Measurements from ENCODE around the gene DAPL1.

DNA sequence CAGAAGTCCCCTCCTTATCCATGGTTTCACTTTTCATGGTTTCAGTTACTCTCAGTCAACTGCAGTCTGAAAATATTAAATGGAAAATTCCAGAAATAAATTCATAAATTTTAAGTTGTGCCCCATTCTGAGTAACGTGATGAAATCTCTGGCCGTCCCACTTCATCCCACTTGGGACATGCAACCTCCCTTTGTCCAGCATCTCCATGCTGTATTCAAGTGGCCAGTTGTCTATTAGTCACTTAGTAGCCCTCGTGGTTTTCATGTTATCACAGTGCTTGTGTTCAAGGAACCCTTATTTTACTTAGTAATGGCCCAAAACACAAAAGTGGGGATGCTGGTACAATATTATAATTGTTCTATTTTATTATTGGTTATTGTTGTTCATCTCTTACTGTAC lies 18.0 kb upstream of the DAPL1 start:
- TF ChIP-seq, protein P1, sequence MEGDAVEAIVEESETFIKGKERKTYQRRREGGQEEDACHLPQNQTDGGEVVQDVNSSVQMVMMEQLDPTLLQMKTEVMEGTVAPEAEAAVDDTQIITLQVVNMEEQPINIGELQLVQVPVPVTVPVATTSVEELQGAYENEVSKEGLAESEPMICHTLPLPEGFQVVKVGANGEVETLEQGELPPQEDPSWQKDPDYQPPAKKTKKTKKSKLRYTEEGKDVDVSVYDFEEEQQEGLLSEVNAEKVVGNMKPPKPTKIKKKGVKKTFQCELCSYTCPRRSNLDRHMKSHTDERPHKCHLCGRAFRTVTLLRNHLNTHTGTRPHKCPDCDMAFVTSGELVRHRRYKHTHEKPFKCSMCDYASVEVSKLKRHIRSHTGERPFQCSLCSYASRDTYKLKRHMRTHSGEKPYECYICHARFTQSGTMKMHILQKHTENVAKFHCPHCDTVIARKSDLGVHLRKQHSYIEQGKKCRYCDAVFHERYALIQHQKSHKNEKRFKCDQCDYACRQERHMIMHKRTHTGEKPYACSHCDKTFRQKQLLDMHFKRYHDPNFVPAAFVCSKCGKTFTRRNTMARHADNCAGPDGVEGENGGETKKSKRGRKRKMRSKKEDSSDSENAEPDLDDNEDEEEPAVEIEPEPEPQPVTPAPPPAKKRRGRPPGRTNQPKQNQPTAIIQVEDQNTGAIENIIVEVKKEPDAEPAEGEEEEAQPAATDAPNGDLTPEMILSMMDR (IDR thresholded peaks at IDR 0.05; ENCODE audit: low read depth, low read length), result no peak
- no peak for TF ChIP-seq EZH2phosphoT487 (IDR thresholded peaks at IDR 0.05; ENCODE audit: low read depth)

Data from OCI-LY3 (cell line).